ENCODE measurements around the gene ADIG.

The ADIG gene

GRCh38 chr20:38602185-38602581, 21.2 kb downstream of the ADIG start:
- DNase-seq (ENCODE audit: low read depth in 2 of 2), result no peak

DNA sequence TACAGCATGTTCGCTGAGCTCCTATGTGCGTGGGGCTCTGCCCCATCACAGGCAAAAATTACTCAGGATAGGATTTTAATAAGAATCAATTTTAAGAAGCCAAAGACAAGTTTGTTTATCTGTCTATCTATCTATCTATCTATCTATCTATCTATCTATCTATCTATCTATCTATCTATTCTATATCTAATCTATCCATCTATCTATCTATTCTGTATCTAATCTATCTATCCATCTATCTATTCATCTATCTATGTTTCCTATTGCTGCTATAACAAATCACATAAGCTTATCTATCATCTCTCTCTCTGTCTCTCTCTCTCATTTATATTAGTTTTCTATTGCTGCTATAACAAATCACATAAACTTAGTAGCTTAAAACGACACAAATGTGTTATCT, 22.3 kb downstream of the ADIG start:
- no peak for DNase-seq (ENCODE audit: low read depth in 2 of 2)

DNA sequence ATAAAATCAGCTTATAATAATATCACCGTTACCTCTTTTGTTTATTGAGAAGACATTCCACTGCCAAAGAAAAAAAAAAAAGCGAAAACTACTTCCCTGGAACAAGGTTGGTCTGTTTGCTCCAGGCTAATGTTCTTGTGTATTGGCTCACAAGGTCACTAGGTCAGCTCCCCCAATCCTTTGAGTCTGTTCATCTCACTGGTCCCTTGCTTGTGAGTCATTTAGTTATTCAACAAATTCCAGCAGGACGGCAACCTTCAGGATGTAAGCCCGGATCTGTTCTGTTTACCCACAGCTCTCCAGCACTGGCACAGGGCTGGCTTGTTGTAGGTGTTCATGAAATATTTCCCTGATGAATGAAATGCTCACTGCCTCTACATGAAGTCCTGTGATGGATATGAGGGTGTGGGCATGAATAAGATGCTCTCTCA, 23.9 kb downstream of the ADIG start:
- no peak for DNase-seq (ENCODE audit: low read depth in 2 of 2)

GRCh38 chr20:38607351-38607750, 26.4 kb downstream of the ADIG start:
- no peak for DNase-seq (ENCODE audit: low read depth in 2 of 2)

DNA sequence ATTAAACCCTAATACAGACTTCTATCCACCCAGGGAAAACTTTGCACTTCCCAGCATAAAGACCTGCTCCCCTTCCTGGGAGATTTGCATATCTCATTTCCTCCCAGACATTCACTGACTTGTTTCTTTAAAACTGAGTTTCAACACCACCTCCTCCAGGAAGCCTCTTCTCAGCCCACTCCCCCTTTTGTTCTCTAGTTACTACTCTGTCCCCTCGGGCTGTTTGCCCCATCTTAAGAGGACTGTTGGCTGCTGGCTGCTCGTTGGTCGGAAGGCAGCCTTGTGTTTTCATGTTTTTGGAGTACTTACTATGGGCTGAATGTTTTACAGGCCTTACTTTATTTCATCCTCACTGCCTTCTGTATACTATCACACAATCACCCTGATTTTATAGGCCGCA, 27.2 kb downstream of the ADIG start:
- no peak for DNase-seq (ENCODE audit: low read depth in 2 of 2)

- no peak for DNase-seq (ENCODE audit: low read depth in 2 of 2)
Observed at GRCh38 chr20:38609815-38610214, 28.8 kb downstream of the ADIG start.

- DNase-seq (ENCODE audit: low read depth in 2 of 2), result no peak
Observed at GRCh38 chr20:38610521-38610920, 29.5 kb downstream of the ADIG start.

DNA sequence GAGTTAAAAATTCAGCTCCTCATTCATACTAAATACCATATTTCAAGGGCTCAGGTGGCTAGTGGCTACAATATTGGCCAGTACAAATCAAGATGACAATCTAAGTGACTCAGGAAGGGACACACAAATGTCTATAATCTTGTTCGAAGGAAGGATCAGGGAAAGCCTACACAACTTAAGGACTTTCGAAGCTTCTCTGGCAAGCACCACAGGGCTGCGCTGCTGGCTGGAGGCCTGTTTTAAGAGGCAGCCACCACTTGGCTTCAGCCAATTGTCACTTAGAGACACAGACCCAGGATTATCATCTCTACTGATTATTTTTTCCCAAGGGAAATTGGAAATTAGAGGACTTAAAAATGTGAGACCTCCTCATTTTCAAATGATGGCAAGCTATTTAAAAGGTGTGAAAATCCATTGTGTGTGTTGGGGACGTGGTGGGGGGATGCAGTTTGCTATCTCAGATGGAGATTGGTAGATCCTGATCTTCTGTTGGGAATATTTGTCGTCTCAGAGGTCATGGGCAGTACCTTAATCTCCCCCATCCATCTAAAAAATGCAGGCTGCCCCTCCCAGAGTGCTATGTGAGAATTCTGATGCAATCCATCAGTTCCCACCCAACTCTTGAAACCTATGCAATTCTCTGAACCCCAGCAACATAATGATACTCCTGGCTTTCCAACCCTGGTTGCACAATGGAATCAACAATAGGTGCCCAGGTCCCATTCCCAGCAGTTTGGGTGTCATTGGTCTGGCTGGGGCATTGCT, 31.9 kb downstream of the ADIG start:
- DNase-seq (ENCODE audit: low read depth in 2 of 2), result no peak

DNA sequence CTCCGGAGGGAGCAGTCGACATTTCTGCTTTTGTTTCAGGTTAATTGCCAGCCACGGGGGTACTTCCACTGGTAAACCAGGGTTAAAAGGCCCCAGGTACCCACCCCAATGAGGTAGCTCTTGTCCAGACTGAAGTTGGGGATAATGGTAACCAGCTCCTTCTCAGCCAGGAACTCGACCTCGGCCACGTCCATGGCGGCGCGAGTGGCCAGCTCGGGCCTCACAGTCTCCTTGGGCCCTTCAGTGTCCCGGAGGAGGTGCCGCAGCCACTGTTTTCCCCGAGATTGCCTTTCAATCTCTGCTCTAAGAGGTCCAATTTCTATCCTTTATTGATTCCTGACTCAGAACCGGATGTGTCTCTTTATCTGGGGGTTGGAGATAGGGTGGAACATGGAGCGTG, 34.3 kb downstream of the ADIG start:
- DNase-seq (ENCODE audit: low read depth in 2 of 2), result no peak

GRCh38 chr20:38616457-38616856, 35.5 kb downstream of the ADIG start:
- DNase-seq (ENCODE audit: low read depth in 2 of 2), result no peak

DNA sequence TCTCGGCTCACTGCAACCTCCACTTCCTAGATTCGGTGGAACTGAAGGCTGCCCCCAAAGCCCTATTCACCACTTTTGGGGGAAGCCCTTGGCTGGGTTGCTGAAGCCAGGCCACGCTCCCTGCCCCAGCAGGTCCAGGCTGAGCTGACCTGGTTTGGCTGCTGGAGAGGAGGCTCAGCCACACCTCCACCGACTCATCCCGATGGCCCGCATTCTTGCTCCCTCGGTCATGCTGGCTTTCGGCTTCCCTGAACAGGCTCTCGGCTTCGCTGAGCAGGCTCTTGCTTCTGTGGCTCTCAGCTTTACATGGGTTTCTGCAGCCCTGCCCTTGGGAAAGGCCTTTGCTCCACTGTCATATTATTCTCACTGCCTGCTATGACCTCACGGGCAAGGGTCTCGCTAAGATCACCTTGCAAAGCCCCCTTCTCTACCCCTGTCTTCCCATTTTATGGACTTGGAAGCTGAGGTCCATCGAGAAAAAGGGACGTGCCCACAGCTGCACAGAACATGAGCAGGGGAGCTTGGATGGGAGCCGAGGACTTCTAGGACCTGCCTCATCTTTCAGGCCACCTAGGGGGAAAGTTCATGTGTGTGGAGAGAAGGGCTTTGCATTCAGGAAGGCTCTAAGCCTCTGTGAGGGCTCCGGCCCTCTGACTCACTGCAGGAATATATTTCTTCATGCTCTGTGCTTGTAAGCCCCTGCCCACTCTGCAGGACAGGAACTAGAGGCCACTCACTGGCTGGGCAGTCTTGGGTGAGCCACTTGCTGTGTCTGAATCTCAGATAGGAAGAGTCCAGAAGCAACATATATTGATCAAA, 36.2 kb downstream of the ADIG start:
- no peak for DNase-seq (ENCODE audit: low read depth in 2 of 2)

DNA sequence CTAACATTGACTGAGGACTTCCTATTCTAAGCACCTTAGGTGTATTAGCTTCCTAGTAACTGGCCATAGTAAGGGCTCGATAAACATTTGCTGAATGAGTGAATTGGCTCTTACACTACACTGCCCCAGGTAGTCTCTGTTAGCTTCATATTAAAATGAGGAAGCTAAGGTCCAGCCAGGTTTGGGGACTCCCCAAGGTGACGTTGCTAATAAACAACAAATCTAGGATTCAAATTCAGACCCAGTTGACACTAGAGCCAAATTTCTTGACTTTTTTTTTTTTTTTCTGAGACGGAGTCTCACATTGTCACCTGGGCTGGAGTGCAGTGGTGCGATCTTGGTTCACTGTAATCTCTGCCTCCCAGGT, 36.8 kb downstream of the ADIG start:
- DNase-seq (ENCODE audit: low read depth in 2 of 2), result no peak

- no peak for DNase-seq (ENCODE audit: low read depth in 2 of 2)
Observed at GRCh38 chr20:38620441-38620840, 39.4 kb downstream of the ADIG start.

GRCh38 chr20:38623061-38623460, 42.1 kb downstream of the ADIG start:
- DNase-seq (ENCODE audit: low read depth in 2 of 2), result no peak

- no peak for DNase-seq (ENCODE audit: low read depth in 2 of 2)
Observed at GRCh38 chr20:38624084-38624483, 43.1 kb downstream of the ADIG start.

GRCh38 chr20:38625896-38626295, 44.9 kb downstream of the ADIG start:
- no peak for DNase-seq (ENCODE audit: low read depth in 2 of 2)

DNA sequence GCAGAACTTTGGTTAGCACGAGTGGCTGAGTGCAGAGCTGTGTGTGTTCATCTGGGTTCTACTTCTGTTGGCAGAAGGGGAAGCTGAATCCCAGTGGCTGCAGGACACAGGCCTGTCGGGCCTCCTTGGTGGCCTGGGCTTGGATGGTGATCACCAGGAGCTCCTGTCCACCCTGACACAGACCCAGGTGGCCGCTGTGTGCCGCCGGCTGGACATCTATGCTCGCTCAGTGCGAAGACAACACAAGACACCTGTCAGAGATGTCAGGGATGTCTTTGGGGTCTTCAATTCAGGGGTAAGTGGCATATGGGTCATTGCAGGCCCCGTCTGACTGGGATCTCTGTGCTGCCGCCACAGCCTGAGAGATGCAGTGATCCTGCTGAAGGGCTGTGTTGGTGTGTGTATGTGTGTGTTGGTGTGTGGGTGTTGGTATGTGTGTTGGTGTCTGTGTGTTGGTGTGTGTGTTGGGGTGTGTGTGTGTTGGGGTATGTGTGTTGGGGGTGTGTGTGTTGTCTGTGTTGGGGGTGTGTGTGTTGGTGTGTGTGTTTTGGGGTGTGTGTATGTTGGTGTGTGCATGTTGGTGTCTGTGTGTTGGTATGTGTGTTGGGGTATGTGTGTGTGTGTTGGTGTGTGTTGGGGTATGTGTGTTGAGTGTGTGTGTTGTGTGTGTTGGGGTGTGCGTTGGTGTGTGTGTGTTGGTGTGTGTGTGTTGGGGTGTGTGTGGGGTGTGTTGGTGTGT, 46.1 kb downstream of the ADIG start:
- DNase-seq (ENCODE audit: low read depth in 2 of 2), result no peak

DNA sequence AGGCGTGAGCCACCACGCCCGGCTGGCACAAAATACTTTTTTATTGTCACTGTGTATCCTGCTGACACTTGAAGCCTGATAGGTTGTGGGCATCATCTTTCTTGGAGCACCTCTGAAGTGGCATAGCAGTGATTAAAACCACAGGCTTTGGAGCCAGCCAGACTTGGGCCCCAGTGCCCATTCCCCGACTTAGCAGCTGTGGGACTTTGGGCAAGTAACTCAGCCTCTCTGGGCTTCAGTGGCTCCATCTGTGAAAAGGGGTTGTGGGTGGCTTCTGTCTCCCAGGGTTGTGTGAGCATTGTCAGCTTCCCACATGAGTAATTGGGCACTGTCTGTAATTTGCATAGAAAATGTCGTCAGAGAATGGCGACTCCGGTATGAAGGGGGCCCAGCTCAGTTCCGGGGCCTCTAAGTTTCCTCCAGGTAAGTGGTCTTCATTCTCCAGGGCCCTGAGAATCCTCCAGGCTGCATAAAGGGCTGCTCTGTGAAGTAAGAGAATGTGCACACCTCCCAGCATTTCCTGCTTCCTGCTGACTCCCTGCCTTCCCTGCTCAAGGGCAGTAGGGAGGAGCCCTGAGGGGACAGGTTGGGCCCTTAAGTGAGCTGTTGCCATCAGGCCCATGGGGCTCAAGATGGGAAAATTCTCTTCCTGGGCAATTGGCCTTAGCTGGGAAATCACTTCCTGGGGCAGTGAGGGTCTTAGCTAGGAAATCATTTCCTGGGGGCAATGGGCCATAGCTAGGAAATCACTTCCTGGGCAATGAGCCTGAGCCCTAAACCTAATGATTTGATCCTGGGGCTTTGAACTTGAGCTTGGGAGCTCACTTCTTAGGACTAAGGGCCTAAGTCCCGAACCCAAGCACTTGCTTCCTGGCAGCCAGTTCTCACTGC, 47.8 kb downstream of the ADIG start:
- DNase-seq (ENCODE audit: low read depth in 2 of 2), result no peak

DNA sequence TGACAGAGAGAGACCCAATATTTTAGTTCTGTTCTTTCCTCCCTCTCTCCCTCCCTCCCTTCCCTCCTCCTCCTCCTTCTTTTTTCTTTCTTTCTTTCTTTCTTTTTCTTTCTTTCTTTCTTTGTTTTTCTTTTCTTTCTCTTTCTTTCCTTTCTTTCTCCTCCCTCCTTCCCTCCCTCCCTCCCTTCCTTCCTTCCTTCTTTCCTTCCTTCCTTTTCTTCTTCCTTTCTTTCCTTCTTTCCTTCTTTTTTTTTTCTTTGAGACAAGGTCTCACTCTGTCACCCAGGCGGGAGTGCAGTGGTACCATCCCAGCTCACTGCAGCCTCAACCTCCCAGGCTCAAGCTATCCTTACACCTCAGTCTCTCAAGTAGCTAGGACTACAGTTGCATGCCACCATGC, 49.0 kb downstream of the ADIG start:
- no peak for DNase-seq (ENCODE audit: low read depth in 2 of 2)

GRCh38 chr20:38630727-38631126, 49.7 kb downstream of the ADIG start:
- DNase-seq (ENCODE audit: low read depth in 2 of 2), result no peak

DNA sequence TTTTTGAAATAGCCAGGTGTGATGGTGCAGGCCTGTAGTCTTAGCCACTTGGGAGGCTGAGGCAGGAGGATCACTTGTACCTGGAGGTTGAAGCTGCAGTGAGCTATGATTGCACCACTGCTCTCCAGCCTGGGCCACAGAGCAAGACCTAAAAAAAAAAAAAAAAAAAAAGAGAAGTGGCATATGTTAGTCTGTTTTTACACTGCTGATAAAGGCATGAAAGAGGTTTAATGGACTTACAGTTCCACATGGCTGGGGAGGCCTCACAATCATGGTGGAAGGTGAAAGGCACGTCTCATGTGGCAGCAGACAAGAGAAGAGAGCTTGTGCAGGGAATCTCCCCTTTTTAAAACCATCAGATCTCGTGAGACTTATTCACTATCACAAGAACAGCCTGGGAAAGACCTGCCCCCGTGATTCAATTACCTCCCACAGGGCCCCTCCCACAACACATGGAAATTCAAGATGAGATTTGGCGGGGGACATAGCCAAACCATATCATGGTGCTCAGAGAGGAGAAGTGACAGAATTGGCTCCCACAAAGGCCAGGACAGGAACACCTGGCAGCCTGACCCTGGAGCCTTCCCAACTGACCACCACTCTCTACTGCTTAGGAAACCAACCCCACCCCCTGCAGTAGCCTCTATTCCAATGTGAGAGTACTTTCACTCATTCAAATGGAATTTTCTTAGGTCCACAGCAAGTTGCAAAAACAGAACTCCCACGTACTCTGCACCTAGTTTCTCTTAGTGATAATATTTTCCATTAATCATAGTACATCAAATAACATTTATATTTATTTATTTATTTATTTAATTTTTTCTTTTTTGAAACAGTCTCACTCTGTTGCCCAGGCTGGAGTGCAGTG, 50.4 kb downstream of the ADIG start:
- no peak for DNase-seq (ENCODE audit: low read depth in 2 of 2)

Measured in stimulated activated CD8-positive, alpha-beta memory T cell treated with anti-CD3 and anti-CD28 coated beads, Interleukin-7, amount 100 ng/mL, for 1 hour (primary cell).